ENCODE data around the gene P2RY2. TPM values are rescaled to one million over a fixed set of nuclear protein-coding genes. Genes with fewer than 3 reads are reported as not detected.
A peak's percentile ranks its signal among the peaks of the same experiment; 100 is the strongest.

The P2RY2 gene
- total RNA-seq, 1 experiment from 2014 or later: 0.26 TPM

DNA sequence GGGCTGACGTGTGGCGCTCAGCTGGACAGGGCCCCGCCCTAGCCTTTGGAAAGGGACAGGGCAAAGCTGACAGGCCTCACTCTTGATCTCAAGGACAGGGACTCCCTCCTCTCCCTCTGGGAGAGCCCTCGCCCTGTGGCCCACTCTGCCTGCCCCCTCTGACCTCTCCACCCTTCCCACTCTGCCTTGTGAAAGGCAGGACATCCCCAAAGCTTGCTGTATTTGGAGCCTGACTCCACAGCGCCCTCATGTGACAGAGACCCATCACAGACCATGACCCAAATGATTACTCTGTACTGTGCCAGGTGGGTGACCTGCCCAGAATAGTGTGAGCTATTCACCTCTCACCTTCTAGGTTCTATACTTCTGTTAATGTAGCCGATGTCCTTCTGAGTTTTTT is 18.8 kb downstream of the P2RY2 start:
- no peaks in the 10 kb centered on the region for H3K9me3 ChIP-seq (ENCODE audit: control insufficient read depth, low read depth, low read length)
- H2BK5ac ChIP-seq (ENCODE audit: insufficient read length, low read length): no peak overlapping the region
- no peak overlapping the region for H3K56ac ChIP-seq (ENCODE audit: insufficient read length, low read depth, low read length)
- H3K14ac ChIP-seq (ENCODE audit: insufficient read depth, low read length): no peak overlapping the region
- no peaks in the 10 kb centered on the region for H3K79me1 ChIP-seq (ENCODE audit: insufficient read depth, low read depth, low read length, poor library complexity, severe bottlenecking)
- no peak overlapping the region for H3K23ac ChIP-seq (ENCODE audit: insufficient read length, low read depth, low read length)
- TF ChIP-seq, protein P1, sequence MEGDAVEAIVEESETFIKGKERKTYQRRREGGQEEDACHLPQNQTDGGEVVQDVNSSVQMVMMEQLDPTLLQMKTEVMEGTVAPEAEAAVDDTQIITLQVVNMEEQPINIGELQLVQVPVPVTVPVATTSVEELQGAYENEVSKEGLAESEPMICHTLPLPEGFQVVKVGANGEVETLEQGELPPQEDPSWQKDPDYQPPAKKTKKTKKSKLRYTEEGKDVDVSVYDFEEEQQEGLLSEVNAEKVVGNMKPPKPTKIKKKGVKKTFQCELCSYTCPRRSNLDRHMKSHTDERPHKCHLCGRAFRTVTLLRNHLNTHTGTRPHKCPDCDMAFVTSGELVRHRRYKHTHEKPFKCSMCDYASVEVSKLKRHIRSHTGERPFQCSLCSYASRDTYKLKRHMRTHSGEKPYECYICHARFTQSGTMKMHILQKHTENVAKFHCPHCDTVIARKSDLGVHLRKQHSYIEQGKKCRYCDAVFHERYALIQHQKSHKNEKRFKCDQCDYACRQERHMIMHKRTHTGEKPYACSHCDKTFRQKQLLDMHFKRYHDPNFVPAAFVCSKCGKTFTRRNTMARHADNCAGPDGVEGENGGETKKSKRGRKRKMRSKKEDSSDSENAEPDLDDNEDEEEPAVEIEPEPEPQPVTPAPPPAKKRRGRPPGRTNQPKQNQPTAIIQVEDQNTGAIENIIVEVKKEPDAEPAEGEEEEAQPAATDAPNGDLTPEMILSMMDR (conservative IDR thresholded peaks at IDR 0.05): peak; percentile 90
- H3K18ac ChIP-seq (ENCODE audit: insufficient read length, low read depth, low read length): no peak overlapping the region
- WGBS (ENCODE audit: extremely low coverage, insufficient read length, low lambda C conversion rate): no CpG with 5 or more reads among the region's 6 CpGs
- H2BK12ac ChIP-seq (ENCODE audit: insufficient read length, low read depth, low read length): no peak overlapping the region
- Mint-ChIP-seq H3K36me3 (ENCODE audit: insufficient read depth in 1 of 3, low read depth in 3 of 3) (no peaks in the 10 kb centered on the region), H3K4me3 (no peak overlapping the region), H3K27me3 (ENCODE audit: low read depth) (peaks cover 4% of the 10 kb centered on the region), H3K4me1 (peaks cover 4 to 6% of the 10 kb centered on the region in 2 experiments), H3K9me3 (no peaks in the 10 kb centered on the region), H3K27ac (no peak overlapping the region)
- no peak overlapping the region for H3K27ac ChIP-seq (ENCODE audit: insufficient read length, low read depth, low read length)
- H3K4ac ChIP-seq (ENCODE audit: low read depth, low read length): no peak overlapping the region
- no peaks in the 10 kb centered on the region for H3K79me2 ChIP-seq (ENCODE audit: insufficient read depth, low read length)
- no peak overlapping the region for H3K9ac ChIP-seq (ENCODE audit: extremely low read depth, insufficient read length, low read length)
- no peak overlapping the region for H4K8ac ChIP-seq (replicated peaks; ENCODE audit: insufficient read length, low read depth, low read length)
- no peak overlapping the region for H2BK20ac ChIP-seq (ENCODE audit: low read depth, low read length, poor library complexity, severe bottlenecking)
- H3K4me2 ChIP-seq (ENCODE audit: insufficient read depth, insufficient read length, low read length): no peak overlapping the region
- DNase-seq: peak; percentile 80
- no peak overlapping the region for H2AFZ ChIP-seq (ENCODE audit: low read length)
- no peaks in the 10 kb centered on the region for H3K23me2 ChIP-seq (ENCODE audit: insufficient read length, low read depth, low read length, poor library complexity, severe bottlenecking)
- no peak overlapping the region for H2BK15ac ChIP-seq (ENCODE audit: low read depth, low read length)
- H3K4me1 ChIP-seq (ENCODE audit: insufficient read depth, low read length): no peaks in the 10 kb centered on the region
- no peaks in the 10 kb centered on the region for H4K20me1 ChIP-seq (ENCODE audit: control insufficient read depth, insufficient read depth, insufficient read length)
- H3T11ph ChIP-seq (ENCODE audit: low read length): no peak overlapping the region
- no peak overlapping the region for H4K91ac ChIP-seq (ENCODE audit: insufficient read length, low read depth, low read length)
- no peaks in the 10 kb centered on the region; the same call in 1 of the 2 replicates for H3K27me3 ChIP-seq (ENCODE audit: insufficient read depth, low read length)
- H2BK120ac ChIP-seq (ENCODE audit: low read depth, low read length, poor library complexity, severe bottlenecking): no peak overlapping the region
- H4K5ac ChIP-seq (ENCODE audit: insufficient read length, low read depth, low read length): no peak overlapping the region
- H2AK5ac ChIP-seq (ENCODE audit: insufficient read length, low read length): no peak overlapping the region
